OCI-M2 (cell line): Measurements from ENCODE around the gene WDR82.
"Not testable (repeated sequence)": the region's sequence is repeated elsewhere in the genome, so short reads cannot be mapped to it uniquely, and the experiment has no call there.

Experiments used
- DNase-seq: peaks from one replicate; lab custom pipeline; 2025; ENCODE audit not compliant: unreplicated experiment; lab: John Stamatoyannopoulos, UW

Gene WDR82

GRCh38 chr3:52290596-52291507, 12.4 kb upstream of the WDR82 start:
- DNase-seq = no peak

GRCh38 chr3:52289747-52290595, 11.5 kb upstream of the WDR82 start:
- DNase-seq = no peak

- DNase-seq = no peak
Observed at GRCh38 chr3:52289338-52289746, 10.9 kb upstream of the WDR82 start.

- no peak for DNase-seq
Observed at GRCh38 chr3:52288674-52289073, 10.2 kb upstream of the WDR82 start.

GRCh38 chr3:52286777-52287110, 8.3 kb upstream of the WDR82 start:
- no peak for DNase-seq

GRCh38 chr3:52284051-52284450, 5.6 kb upstream of the WDR82 start:
- DNase-seq = not testable (repeated sequence)

- no peak for DNase-seq
Observed at GRCh38 chr3:52283306-52283705, 4.9 kb upstream of the WDR82 start.

GRCh38 chr3:52281981-52282801, 3.7 kb upstream of the WDR82 start:
- DNase-seq = no peak

GRCh38 chr3:52280050-52280461, 1.6 kb upstream of the WDR82 start:
- DNase-seq = no peak

GRCh38 chr3:52279596-52279995, 1.1 kb upstream of the WDR82 start:
- no peak for DNase-seq

GRCh38 chr3:52277972-52278509, 408 bp downstream of the WDR82 start:
- no peak for DNase-seq

GRCh38 chr3:52277071-52277964, 1.1 kb downstream of the WDR82 start:
- no peak for DNase-seq

- not testable (repeated sequence) for DNase-seq
Observed at GRCh38 chr3:52274781-52275180, 3.7 kb downstream of the WDR82 start.

GRCh38 chr3:52272831-52273230, 5.6 kb downstream of the WDR82 start:
- no peak for DNase-seq

GRCh38 chr3:52272172-52272571, 6.3 kb downstream of the WDR82 start:
- DNase-seq = not testable (repeated sequence)

GRCh38 chr3:52270252-52270754, 8.1 kb downstream of the WDR82 start:
- DNase-seq = no peak

GRCh38 chr3:52269776-52270175, 8.7 kb downstream of the WDR82 start:
- no peak for DNase-seq

- no peak for DNase-seq
Observed at GRCh38 chr3:52268036-52268435, 10.4 kb downstream of the WDR82 start.

- no peak for DNase-seq
Observed at GRCh38 chr3:52265387-52265786, 13.1 kb downstream of the WDR82 start.

- DNase-seq = no peak
Observed at GRCh38 chr3:52262447-52262846, 16.0 kb downstream of the WDR82 start.
